Activated B cell treated with CpG ODN at 0.5 μM for 24 hours (primary cell): ENCODE measurements around the gene SAE1. TPM values are rescaled to one million over a fixed set of nuclear protein-coding genes. Genes with fewer than 3 reads are reported as not detected.

ENCODE experiments used
- ATAC-seq: fragments of 200-7000 bp; cut with Tn5 transposase; one replicate; pipeline ENCODE4 v1.10.0; 2021; ENCODE audit warnings: low read depth, mild to moderate bottlenecking, moderate library complexity
- CTCF ChIA-PET: fragments of 350-600 bp; sonication (Branson Sonifier 250); formaldehyde crosslinking; loops from one replicate; lab custom pipeline; 2021; ENCODE audit warnings: antibody characterized with exemption; lab: Charles Lee
- POLR2A ChIA-PET: fragments of 350-600 bp; sonication (Branson Sonifier 250); formaldehyde crosslinking; loops from one replicate; lab custom pipeline; 2021; ENCODE audit warnings: antibody characterized with exemption; lab: Charles Lee
- DNase-seq: peaks from one replicate; pipeline ENCODE4 v3.0.0; 2022
- H3K27ac Mint-ChIP-seq: one replicate; pipeline ENCODE4 v1.8.0; 2020; ENCODE audit warnings: mixed read lengths
- H3K27me3 Mint-ChIP-seq: one replicate; pipeline ENCODE4 v1.8.0; 2021; ENCODE audit warnings: mixed read lengths
- H3K36me3 Mint-ChIP-seq: one replicate; pipeline ENCODE4 v1.8.0; 2021; ENCODE audit warnings: low read depth, mixed read lengths
- H3K4me1 Mint-ChIP-seq: one replicate; pipeline ENCODE4 v1.8.0; 2021; ENCODE audit warnings: mixed read lengths
- H3K4me3 Mint-ChIP-seq: one replicate; pipeline ENCODE4 v1.8.0; 2020; ENCODE audit warnings: mild to moderate bottlenecking, mixed read lengths
- H3K9me3 Mint-ChIP-seq: one replicate; pipeline ENCODE4 v1.8.0; 2020; ENCODE audit warnings: mixed read lengths
- intact Hi-C: fragments of 100-400 bp; cut with micrococcal nuclease; formaldehyde crosslinking; loops from one replicate; pipeline ENCODE4 v1.15.1; 2024
- total RNA-seq: library from RNA; stranded (reverse); gene quantifications from 2 replicates; pipeline ENCODE4 v1.2.3, GENCODE V29; 2022
- TF ChIP-seq, protein P1 (sequence below): fragments of 200-600 bp; IDR thresholded peaks from one replicate; pipeline ENCODE4 v1.8.0; 2022; ENCODE audit warnings: antibody characterized with exemption, mild to moderate bottlenecking

The SAE1 gene
- total RNA-seq, 1 donor from 2014 or later = 67.4 TPM

DNA sequence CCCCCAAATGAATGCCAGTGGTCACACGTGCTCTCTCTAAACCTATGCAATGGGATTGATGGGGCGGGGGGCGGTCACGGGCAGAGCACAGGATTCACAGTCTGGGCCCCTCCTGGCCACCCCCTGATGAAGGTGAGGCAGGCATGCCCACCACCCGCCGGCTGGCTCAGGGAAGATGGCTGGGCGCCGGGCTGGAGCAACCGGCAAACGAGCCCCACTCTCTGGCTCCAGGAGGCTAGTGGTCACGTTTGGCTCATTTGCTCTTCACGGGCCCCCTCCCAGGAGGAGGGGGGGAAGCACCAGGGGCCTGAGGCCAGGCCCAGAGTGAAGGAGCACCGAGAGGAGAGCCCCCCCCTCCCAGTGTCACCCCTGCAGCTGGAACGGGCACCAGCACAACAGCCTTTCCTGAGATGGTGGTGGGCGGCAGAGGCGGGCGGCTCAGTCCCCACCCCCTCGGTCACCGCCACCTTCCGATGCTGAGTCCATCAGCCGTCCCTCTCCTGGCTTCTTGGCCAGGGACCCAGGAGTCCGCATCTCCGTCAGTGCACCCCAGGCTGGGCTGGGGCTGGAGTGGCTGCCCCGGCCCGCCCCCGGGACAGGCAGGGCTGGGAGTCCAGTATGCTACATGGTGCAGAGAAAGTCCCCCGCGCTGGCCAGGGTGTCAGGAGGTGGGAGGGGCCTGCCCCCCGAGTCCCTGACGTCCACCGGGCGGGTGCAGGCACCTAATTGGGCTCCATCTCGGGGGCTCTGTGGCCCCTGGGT lies 90.6 kb downstream of the SAE1 start:
- no peak for DNase-seq
- TF ChIP-seq, protein P1, sequence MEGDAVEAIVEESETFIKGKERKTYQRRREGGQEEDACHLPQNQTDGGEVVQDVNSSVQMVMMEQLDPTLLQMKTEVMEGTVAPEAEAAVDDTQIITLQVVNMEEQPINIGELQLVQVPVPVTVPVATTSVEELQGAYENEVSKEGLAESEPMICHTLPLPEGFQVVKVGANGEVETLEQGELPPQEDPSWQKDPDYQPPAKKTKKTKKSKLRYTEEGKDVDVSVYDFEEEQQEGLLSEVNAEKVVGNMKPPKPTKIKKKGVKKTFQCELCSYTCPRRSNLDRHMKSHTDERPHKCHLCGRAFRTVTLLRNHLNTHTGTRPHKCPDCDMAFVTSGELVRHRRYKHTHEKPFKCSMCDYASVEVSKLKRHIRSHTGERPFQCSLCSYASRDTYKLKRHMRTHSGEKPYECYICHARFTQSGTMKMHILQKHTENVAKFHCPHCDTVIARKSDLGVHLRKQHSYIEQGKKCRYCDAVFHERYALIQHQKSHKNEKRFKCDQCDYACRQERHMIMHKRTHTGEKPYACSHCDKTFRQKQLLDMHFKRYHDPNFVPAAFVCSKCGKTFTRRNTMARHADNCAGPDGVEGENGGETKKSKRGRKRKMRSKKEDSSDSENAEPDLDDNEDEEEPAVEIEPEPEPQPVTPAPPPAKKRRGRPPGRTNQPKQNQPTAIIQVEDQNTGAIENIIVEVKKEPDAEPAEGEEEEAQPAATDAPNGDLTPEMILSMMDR = no peak
- Mint-ChIP-seq H3K4me1 (peaks cover 4% of the 10 kb centered on the region), H3K9me3 (no peaks in the 10 kb centered on the region), H3K27ac (no peak overlapping the region), H3K27me3 (no peaks in the 10 kb centered on the region), H3K4me3 (no peak overlapping the region), H3K36me3 (no peaks in the 10 kb centered on the region)
- no peak for ATAC-seq
- intact Hi-C loops = loop anchor here (10.0 kb wide), 1 partner anchor 436 kb away; the partner anchor contains the start of gene SLC1A5
- POLR2A ChIA-PET = no interaction called here
- CTCF ChIA-PET = interaction anchor here (2.2 kb wide), 1 partner anchor 23 kb away, joined by 7 read pairs; no protein-coding TSS in a partner anchor

DNA sequence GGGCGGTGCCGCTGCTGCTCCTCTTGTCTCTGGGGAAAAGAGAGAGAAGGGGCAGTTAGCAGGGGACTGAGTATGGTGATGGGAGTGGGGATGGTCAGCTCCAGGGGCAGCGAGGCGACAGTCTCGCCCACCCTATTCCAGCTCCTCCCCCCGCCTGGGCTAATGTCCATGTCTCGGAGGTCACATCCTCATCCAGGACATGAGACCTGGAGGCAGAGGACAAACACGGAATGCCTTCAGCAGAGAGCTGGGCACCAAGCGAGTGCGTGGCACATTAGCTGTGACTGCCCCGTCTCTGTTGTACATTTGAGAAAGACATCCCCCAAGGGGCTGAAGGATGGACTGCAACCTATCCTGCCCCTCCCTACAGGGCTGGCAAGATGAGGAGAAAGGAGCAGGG lies 91.3 kb downstream of the SAE1 start:
- H3K27ac Mint-ChIP-seq = no peak overlapping the region
- H3K9me3 Mint-ChIP-seq = no peaks in the 10 kb centered on the region
- peaks cover 7% of the 10 kb centered on the region for H3K4me1 Mint-ChIP-seq
- CTCF ChIA-PET = no interaction called here
- ATAC-seq (no peak), DNase-seq (no peak)
- H3K36me3 Mint-ChIP-seq = no peaks in the 10 kb centered on the region
- intact Hi-C loops = loop anchor here (10.0 kb wide), 1 partner anchor 437 kb away; the partner anchor contains the start of gene SLC1A5
- POLR2A ChIA-PET = interaction anchor here (0.6 kb wide), 1 partner anchor 75 kb away, joined by 3 read pairs; no protein-coding TSS in a partner anchor
- no peak overlapping the region for H3K4me3 Mint-ChIP-seq
- TF ChIP-seq, protein P1 = no peak
- H3K27me3 Mint-ChIP-seq = no peaks in the 10 kb centered on the region

DNA sequence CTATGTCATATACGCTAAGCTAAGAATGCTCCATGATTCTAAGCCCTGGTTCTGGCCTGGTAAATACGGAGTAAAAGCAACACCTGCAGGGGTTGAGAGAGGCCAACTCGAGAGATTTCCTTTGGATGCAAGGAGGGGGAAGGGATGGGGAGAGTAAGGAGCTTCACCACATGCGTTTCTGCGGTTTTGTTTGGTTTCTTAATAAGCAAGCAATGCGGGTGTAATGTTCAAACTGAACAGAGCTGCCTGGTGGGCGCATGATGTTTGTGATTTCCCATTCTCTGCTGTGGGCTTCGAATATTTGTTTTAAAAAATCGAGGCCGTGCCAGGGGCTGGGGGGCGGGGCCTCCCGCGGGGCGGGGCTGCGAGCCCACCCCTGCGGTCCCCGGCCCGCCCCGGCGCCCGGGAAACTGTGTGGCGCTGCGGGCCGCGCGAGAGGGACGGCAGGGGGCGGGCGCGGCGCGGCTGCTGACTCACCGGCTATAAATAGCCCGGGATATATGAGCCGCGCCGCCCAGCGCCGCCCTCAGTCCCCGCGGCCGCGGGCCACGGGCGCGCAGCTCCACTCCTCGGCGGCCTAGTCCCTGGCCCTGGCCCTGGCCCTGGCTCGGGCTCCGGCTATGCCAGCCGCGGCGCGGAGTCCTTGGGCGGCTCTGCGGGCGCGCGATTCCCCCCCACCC lies 95.3 kb downstream of the SAE1 start:
- Mint-ChIP-seq H3K4me1 (peaks cover 16% of the 10 kb centered on the region), H3K27ac (peak overlapping the region; percentile 89), H3K27me3 (no peaks in the 10 kb centered on the region), H3K4me3 (peak overlapping the region; percentile 85), H3K36me3 (no peaks in the 10 kb centered on the region), H3K9me3 (no peaks in the 10 kb centered on the region)
- peak; percentile 61 for ATAC-seq
- intact Hi-C loops = loop anchor here (1.0 to 10.0 kb wide), 7 partner anchors 16 to 441 kb away; partner anchors contain the start of genes ARHGAP35, CCDC9, INAFM1 and SLC1A5
- DNase-seq = peak; percentile 94
- ChIA-PET POLR2A (interaction anchor here (0.6 to 7.3 kb wide), 28 partner anchors 10 to 1323 kb away, joined by 3 to 152 read pairs (median 4); partner anchors contain the start of genes CCDC9, INAFM1, SAE1 and TMEM160), CTCF (interaction anchor here (0.7 to 4.9 kb wide), 6 partner anchors 10 to 99 kb away, joined by 3 to 51 read pairs (median 4); partner anchors contain the start of gene CCDC9)
- TF ChIP-seq, protein P1 = no peak

DNA sequence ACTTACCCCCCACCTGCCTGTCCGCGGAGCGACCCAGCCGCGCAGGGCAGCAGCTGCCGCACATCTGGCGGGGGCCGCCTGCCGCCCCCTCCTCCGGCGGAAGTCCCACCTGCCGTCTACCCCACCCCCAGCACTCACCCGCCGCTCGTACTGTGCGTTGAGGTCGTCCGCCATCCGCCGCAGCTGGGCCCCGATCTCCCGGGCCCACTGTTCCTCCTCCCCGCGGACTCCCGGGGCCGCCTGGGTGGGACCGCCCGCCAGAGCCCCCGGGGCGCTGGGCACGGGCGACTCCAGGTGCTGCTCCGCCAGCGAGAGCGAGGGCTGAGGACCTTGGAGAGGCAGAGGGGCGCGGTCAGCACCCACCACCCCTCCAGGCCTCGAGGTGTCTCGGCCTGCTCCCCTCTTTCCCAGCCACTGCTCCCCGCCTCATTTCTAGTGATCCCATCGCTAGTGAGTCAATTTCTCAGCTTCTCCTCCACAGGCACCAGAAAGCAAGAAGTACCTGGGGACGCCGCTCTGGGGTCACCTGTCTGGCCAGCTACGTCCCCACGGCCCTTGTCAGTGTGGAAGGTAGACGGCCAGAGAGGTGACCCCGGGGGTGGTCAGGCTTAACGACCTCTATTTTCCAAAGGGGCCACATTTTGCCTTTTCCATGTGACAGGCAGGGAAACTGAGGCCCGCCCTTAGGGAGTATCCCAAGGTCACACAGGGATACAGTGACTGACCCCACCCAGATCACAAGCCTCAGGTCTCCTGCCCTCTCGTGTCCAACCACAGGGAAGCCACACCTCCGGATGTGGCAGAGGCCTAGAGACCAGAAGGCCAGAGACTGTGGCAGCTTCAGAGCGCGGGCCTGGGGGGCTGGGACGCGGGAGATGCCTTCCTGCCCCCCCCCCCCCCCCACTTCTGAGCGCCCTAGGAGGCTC lies 96.1 kb downstream of the SAE1 start:
- TF ChIP-seq, protein P1 = no peak
- ChIA-PET CTCF (interaction anchor here (0.7 to 4.9 kb wide), 7 partner anchors 11 to 403 kb away, joined by 3 to 51 read pairs (median 3); partner anchors contain the start of gene CCDC9), POLR2A (interaction anchor here (0.6 to 7.3 kb wide), 27 partner anchors 11 to 607 kb away, joined by 3 to 152 read pairs (median 6); partner anchors contain the start of genes CCDC9, INAFM1, KPTN and SAE1)
- peak overlapping the region; percentile 85 for H3K4me3 Mint-ChIP-seq
- intact Hi-C loops = loop anchor here (1.0 to 10.0 kb wide), 7 partner anchors 16 to 442 kb away; partner anchors contain the start of genes ARHGAP35, CCDC9, INAFM1 and SLC1A5
- H3K4me1 Mint-ChIP-seq = peaks cover 21% of the 10 kb centered on the region
- H3K9me3 Mint-ChIP-seq = no peaks in the 10 kb centered on the region
- ATAC-seq = peak; percentile 7
- peak; percentile 54 for DNase-seq
- peak overlapping the region; percentile 89 for H3K27ac Mint-ChIP-seq
- no peaks in the 10 kb centered on the region for H3K36me3 Mint-ChIP-seq
- no peaks in the 10 kb centered on the region for H3K27me3 Mint-ChIP-seq
